Stimulated activated CD4-positive, alpha-beta T cell treated with anti-CD3 and anti-CD28 coated beads, Interleukin-1b, Interleukin-23, amount 100 ng/mL, for 24 hours (primary cell): ENCODE data around the gene ALG3.

ENCODE experiments used
- DNase-seq, 4 experiments: peaks; one replicate each; pipeline ENCODE4 v3.0.0-alpha.2; 2020; ENCODE audit warnings: low read depth in 4 of 4, low spot score in 1 of 4

ALG3 gene

GRCh38 chr3:184198509-184198908 lies 50.3 kb downstream of the ALG3 start:
- no peak for DNase-seq

DNA sequence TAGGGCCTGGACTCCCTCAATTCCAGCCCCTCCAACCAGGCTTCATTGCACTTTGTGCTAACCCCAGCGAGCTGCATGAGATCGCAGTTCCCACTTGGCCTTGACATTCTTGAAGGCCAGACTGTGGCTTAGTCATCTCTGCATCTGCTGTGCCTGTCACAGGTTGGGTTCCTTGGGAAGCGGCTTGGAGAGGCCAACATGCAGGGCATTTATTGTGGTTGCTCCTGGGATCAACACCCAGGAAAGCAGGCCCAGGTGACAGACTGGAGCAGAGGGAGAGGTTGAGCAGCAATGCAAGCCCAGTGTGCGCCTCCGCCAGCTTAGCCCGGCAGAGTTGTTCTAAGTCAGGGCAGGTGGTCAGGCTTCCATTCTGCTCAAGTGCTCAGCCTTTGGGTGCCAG lies 52.2 kb downstream of the ALG3 start:
- no peak for DNase-seq

- DNase-seq: no peak
These were observed 54.7 kb downstream of the ALG3 start for GRCh38 chr3:184193991-184194539.

DNA sequence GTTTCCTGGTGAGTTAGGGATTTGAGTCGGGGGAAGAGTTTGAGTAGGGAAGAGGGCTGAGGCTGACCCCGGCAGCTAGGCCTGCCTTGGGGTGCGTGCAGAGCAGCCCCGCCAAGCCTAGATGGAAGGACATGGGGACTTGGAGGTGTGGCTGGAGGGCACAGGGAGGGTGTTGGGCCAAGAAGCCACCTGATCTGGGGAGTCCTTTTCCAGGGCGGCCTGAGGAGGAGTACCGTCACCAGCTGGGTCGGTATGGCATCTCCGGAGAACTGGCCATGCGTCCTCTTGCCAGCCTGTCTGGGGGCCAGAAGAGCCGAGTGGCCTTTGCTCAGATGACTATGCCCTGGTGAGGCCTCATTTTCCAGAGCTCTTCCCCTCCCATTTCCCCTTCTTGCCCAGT lies 55.9 kb downstream of the ALG3 start:
- no peak for DNase-seq
